ENCODE results near the gene ILDR2.

DNA sequence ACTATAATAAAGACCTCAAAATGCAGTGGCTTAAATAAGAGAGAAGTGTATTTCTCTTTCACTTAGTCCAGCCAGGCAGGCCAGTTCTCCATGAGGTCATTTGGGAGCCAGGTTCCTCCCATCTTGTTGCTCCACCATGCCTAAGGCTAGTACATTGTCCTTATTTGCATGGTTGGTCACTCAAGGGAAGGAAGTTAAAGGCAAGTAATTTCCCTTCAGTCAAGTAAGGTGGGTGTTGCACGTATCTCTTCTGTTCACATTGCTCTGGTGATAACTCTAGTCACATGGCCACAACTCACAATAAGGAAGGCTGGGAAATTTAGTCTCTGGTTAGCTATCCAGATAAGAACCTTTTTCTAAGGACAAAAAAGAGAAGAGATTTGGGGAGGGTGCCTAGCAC lies 72.1 kb downstream of the ILDR2 start:
- TF ChIP-seq, protein P1, sequence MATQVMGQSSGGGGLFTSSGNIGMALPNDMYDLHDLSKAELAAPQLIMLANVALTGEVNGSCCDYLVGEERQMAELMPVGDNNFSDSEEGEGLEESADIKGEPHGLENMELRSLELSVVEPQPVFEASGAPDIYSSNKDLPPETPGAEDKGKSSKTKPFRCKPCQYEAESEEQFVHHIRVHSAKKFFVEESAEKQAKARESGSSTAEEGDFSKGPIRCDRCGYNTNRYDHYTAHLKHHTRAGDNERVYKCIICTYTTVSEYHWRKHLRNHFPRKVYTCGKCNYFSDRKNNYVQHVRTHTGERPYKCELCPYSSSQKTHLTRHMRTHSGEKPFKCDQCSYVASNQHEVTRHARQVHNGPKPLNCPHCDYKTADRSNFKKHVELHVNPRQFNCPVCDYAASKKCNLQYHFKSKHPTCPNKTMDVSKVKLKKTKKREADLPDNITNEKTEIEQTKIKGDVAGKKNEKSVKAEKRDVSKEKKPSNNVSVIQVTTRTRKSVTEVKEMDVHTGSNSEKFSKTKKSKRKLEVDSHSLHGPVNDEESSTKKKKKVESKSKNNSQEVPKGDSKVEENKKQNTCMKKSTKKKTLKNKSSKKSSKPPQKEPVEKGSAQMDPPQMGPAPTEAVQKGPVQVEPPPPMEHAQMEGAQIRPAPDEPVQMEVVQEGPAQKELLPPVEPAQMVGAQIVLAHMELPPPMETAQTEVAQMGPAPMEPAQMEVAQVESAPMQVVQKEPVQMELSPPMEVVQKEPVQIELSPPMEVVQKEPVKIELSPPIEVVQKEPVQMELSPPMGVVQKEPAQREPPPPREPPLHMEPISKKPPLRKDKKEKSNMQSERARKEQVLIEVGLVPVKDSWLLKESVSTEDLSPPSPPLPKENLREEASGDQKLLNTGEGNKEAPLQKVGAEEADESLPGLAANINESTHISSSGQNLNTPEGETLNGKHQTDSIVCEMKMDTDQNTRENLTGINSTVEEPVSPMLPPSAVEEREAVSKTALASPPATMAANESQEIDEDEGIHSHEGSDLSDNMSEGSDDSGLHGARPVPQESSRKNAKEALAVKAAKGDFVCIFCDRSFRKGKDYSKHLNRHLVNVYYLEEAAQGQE (IDR thresholded peaks at IDR 0.05; ENCODE audit: insufficient replicate concordance, low read depth) = no peak
- TF ChIP-seq SPI1 (IDR thresholded peaks at IDR 0.05; ENCODE audit: borderline replicate concordance, low read depth) (no peak), POLR2AphosphoS5 (IDR thresholded peaks at IDR 0.05; ENCODE audit: low read depth) (no peak), GABPA (IDR thresholded peaks at IDR 0.05; ENCODE audit: low read depth) (no peak)
- TF ChIP-seq, protein P2, sequence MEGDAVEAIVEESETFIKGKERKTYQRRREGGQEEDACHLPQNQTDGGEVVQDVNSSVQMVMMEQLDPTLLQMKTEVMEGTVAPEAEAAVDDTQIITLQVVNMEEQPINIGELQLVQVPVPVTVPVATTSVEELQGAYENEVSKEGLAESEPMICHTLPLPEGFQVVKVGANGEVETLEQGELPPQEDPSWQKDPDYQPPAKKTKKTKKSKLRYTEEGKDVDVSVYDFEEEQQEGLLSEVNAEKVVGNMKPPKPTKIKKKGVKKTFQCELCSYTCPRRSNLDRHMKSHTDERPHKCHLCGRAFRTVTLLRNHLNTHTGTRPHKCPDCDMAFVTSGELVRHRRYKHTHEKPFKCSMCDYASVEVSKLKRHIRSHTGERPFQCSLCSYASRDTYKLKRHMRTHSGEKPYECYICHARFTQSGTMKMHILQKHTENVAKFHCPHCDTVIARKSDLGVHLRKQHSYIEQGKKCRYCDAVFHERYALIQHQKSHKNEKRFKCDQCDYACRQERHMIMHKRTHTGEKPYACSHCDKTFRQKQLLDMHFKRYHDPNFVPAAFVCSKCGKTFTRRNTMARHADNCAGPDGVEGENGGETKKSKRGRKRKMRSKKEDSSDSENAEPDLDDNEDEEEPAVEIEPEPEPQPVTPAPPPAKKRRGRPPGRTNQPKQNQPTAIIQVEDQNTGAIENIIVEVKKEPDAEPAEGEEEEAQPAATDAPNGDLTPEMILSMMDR (IDR thresholded peaks at IDR 0.05; ENCODE audit: insufficient read depth, low read length) = no peak
